GM18858 (cell line): ENCODE results near the gene ZNF33B.
"Not testable (repeated sequence)": the region's sequence is repeated elsewhere in the genome, so short reads cannot be mapped to it uniquely, and the experiment has no call there.

ENCODE experiments used
- ATAC-seq: cut with Tn5 transposase; IDR thresholded peaks from one replicate; pipeline ENCODE4 v1.9.1; 2021; ENCODE audit not compliant: unreplicated experiment

The ZNF33B gene

DNA sequence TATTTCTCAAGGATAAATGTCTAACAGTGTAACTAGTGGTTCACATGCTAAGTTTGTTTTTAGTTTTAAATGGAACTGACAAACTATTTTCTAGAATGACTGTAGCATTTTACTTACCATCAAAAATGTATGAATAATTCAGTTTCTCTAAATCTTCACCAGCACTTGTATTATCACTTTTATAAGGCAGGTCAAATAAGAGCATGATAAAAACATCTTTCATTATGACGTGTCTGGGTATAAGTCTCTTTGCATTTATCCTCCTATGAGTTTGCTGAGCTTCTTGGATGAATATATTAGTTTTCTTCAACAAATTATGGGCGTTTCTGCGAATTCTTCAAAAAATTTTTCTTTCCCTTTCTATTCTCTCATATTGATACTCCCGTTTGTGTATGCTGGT is 19.9 kb downstream of the ZNF33B start:
- ATAC-seq, result no peak

DNA sequence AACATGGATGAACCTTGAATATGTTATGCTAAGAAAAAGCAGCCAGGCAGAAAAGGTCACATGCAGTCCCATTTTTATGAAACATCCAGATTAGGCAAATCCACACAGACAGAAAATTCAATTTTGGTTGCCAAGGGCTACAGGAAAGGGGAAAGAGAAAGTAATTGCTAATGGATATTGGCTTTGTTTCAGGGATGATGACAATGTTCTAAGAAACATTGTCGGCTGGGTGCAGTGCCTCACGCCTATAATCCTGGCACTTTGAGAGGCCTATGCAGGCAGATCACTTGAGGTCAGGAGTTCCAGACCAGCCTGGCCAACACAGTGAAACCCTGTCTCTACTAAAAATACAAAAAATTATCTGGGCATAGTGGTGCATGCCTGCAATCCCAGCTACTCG is 23.0 kb downstream of the ZNF33B start:
- ATAC-seq, result no peak

DNA sequence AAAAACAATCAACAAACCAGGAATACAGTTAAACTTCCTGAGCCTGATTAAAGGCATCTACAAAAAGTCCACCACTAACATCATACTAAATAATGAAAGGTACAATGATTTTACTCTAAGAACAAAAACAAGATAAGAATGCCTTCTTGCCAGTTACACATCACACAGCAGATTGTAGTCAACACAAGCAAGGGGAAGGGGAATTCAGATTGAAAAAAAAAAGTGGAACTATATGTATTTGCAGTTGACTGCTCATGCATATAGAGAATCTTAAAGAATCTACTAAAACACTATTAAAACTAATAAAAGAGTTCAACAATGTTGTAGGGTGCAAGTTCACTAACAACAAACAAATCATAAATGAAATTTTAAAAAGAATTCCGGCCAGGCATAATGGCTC is 28.5 kb downstream of the ZNF33B start:
- ATAC-seq, result no peak

DNA sequence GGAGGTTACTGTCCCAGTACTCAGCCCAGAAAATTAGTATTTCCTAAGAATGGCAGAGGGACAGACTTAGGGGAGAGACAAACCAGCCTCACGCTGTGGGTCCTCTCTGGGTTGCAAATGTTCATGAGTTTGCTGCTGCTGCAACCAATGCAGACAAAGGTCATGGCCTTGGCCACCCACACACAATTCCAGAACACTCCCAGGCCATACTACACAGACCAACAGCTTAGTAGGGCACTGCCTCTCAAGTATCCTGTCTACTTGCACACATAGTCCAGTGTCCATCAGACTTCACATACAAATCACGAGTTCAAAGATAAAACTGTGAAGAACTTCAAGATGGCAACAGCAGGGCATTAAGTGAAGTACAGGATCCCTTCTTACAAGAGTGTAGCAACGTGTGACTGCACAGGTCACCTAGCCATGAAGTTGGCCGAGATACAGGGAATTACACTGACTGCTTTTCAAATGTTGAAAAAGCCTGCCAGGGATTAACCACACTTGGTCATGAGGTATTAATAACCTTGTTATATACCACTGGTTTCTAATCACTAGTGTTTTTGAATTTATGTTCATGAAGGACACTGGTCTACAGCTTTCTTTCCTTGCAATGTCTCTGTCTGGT is 40.0 kb downstream of the ZNF33B start:
- no peak for ATAC-seq

DNA sequence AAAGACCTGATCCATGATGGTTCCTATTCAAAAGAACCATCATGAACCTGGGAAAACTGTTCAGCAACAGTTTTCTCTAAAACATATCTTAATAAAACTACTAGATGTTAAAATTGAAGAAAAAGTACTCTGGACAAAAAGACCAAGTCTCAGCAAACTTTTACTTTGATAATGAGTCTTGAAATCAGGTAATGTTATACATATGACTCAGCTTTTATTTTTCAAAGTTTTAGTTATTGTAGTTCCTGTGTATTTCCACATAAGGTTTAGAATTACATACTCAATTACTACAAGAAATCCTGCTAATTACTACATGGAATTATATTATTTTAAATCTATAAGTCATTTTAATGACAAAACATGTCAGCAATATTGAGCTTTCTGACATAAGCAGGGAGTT is 42.2 kb downstream of the ZNF33B start:
- no peak for ATAC-seq

GRCh38 chr10:42594246-42594650 is 44.1 kb downstream of the ZNF33B start:
- ATAC-seq, result no peak

GRCh38 chr10:42593284-42593683 is 45.1 kb downstream of the ZNF33B start:
- no peak for ATAC-seq

DNA sequence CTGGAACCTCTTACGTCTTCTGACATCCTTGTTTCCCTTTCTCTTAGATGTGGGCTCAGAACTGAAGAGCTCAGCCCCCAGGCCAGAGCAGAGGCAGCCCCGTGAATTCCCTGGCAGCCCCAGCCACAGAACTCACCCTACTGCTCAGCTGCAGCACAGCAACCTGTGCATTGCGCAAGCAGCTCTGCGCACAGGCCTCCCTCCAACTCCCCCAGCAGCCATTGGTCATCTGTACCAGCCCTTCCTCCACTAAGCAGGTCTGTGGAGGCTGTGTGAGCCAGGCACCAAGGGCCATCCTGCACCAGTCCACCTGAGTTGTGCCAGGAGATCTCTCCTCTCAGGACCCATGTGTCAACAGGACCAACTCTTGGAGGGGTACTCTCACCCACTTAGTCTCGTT is 54.5 kb downstream of the ZNF33B start:
- no peak for ATAC-seq

GRCh38 chr10:42578019-42578418 is 60.4 kb downstream of the ZNF33B start:
- ATAC-seq, result no peak

DNA sequence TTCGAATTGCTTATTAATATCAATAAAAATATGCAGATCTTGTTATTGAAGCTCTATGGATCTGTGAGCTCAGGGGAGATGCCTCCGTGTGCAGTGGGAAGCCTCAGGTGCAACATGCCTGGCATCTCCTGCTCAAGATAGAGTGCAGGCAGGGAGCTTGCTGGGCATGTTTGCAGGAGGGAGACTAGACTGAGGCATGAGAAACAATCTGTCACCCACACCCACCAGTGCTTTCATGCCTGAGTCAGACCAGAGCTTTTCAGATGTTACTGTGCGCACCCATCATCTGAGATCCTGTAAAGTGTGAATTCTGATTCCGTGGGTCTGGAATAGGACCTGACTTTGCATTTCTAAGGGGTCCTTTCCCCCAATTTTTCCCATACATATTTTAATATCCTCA is 62.0 kb downstream of the ZNF33B start:
- no peak for ATAC-seq

GRCh38 chr10:42574336-42574735 is 64.0 kb downstream of the ZNF33B start:
- no peak for ATAC-seq

DNA sequence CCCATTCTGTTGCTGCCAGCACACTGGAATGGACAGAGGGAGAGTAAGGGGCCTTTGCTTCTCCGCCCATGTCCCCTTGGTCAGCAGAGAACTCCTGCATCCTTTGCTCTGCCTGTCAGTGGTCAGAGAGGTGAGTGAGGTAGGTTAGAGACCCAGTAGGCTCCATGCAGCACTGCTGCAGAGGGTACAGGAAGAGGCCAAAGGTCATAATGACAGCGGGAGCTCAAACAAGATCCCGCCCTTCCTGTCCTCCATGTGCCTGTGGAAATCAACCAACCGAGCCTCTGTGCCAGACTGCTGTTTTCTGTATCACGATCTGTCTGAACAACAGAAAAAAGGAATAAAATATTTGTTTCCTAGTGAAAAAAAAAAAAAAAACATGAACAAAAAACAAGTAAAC is 81.4 kb downstream of the ZNF33B start:
- no peak for ATAC-seq

GRCh38 chr10:42553576-42553975 is 84.8 kb downstream of the ZNF33B start:
- not testable (repeated sequence) for ATAC-seq

- ATAC-seq, result peak; percentile 24
Observed at GRCh38 chr10:42553064-42553407, 85.3 kb downstream of the ZNF33B start.

- ATAC-seq, result peak; percentile 94
Observed at GRCh38 chr10:42552188-42553063, 85.9 kb downstream of the ZNF33B start.

DNA sequence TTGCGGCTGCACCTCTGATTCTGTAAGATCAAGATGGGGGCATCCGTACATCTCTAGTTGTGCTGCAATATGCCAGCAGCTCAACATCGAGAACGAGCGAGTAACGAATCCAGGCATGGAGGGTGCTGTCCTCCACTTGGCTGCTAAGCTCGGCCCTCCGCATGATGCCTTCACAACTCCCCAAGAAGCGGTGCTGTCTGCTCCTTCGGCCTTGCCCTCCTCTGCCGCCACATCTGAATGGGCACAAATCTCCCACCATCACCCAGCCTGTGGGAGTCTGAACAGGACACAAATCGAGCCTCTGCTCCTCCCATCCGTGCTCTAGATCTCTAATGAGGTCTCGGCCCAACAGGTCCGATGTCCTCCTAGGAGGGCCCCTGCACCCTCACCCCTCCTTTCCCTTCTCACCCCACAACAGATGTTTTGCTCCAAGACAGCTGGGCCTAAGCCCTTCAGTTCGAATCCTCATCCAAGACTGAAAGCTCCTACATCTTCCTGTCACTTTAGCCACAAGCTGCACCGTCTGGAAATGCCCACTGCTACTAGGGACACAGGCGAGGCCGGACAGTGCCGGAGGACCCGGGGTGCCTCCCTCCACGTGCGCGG is 86.7 kb downstream of the ZNF33B start:
- ATAC-seq, result no peak

DNA sequence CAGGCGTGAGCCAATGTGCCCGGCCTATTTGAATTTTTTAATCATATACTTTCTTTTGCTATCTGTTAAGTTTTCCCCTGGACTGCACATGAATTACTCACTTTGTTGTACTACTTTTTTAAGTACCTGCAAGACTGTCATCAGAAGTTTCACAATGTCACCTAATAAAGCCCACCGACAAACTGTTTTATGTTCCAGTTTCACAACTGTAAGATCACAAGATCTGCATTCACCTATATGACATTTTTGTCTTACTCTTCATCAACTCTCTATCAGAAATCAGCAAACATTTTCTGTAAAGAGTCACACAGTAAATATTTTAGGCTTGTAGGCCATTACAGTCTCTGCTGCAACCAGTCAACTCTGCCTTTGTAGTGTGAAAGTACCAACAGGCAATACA is 88.5 kb downstream of the ZNF33B start:
- no peak for ATAC-seq

DNA sequence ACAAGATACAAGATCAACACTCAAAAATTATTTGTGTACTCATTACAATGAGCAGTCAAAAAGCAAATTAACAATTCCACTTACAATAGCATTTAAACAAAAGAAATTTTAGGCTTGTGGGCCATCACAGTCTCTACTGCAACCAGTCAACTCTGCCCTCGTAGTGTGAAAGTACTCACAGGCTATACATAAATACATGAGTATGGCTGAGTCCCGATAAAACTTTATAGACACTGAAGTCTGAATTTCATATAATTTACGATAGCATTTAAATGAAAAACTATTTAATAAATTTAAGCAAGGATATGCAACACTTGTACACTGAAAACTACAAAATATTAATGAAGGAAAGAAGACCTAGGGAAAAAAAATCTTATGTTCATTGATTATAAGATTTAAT is 90.1 kb downstream of the ZNF33B start:
- no peak for ATAC-seq

DNA sequence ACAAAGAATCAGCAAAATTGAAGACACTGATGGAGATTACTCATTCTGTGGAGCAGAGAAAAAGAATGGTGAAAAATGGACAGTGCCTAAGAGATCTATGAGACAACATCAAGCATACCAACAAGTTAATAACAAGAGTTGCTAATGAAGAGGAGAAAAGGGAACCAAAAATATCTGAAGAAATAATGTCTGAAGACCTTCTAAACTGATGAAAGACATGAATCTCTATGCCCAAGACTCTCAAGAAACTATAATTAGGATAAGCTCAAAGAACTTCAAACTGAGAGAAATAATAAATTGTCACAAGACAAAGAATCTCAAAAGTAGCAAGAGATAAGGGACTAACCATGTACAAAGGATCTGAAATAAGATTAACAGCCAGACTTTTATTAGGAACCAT is 93.4 kb downstream of the ZNF33B start:
- ATAC-seq, result no peak

GRCh38 chr10:42543840-42544372 is 94.5 kb downstream of the ZNF33B start:
- no peak for ATAC-seq
